ENCODE results near the gene PDGFD.

DNA sequence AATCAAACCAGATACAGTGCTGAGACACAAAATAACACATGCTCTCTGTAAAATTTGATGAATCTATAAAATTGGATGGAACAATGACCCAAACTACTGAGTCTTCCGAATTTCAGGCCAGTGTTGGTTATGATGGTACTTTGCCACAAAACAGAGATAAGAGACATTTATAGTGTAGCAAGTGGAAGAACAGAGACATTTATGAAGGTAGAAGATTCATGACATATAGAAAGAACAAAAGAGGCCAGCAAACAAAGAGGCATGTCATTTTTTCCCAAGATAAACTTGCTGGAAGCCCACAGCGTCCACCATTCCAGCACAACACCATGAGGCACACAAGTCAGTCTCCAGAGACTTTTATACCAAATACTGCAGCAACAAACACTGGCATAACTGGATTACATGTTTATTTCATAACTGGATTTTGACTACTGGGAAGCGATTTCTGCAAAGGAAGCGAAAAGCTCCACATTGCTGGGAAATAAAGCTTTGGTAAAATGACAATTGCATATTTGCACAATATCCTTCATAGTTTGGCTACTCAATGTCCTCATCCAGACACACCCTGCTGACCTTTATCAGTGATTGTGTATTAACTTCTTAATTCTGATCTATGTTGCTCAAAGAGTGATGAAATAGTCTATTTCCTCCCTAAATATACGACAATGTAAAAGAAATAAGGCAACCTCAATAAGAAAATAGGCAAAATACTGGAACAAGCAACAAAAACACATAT lies 110.0 kb downstream of the PDGFD start:
- TF ChIP-seq CTCF (IDR thresholded peaks at IDR 0.05) = no peak
- TF ChIP-seq EZH2 (IDR thresholded peaks at IDR 0.05; ENCODE audit: borderline replicate concordance, insufficient read depth, low read depth, low read length, poor library complexity, severe bottlenecking) = no peak

Data from B cell (primary cell).